HG03139 (cell line): ENCODE data around the gene PGA3.
"Not testable (repeated sequence)": the region's sequence is repeated elsewhere in the genome, so short reads cannot be mapped to it uniquely, and the experiment has no call there.

ENCODE experiments used
- ATAC-seq: cut with Tn5 transposase; IDR thresholded peaks from one replicate; pipeline ENCODE4 v1.9.1; 2021; ENCODE audit not compliant: unreplicated experiment

PGA3 gene

DNA sequence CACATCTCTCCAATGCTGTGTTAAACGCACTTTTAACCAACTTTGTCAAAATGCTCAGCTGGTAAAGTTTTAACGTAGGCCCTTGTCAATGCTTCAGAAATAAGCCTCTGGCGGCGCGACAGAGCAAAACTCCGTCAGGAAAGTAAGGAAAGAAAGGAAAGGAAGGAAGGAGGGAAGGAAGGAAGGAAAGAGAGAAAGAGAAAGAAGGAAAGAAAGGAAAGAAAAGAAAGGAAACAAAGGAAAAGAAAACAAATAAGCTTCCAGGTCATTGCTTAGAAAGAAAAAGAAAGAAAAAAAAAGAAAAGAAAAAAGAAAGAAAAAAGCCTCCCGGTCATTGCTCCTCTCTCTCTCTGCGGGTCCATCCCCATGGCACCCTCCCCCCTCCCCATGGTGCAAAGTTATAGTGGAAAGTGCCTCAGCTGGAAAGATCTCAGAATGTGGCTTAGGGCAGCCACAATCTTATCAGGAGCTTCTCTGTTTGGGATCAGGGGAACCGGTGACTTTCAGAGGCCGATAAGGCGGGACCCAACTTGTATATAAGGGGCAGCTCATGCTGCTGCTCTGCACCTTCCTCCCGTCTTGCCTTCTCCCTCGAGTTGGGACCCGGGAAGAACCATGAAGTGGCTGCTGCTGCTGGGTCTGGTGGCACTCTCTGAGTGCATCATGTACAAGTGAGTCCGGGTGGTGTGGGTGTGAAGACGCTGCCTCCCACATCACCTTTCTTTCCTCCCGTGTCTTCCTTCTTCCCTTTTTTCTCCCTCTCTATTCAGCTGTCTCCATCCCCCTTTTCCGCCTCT lies at the start of gene PGA3:
Gene PGA3 (plus strand): TSS at position 566 of the 797 bp plus-strand sequence. CDS start 50 bp downstream, at position 616.
- not testable (repeated sequence) for ATAC-seq

DNA sequence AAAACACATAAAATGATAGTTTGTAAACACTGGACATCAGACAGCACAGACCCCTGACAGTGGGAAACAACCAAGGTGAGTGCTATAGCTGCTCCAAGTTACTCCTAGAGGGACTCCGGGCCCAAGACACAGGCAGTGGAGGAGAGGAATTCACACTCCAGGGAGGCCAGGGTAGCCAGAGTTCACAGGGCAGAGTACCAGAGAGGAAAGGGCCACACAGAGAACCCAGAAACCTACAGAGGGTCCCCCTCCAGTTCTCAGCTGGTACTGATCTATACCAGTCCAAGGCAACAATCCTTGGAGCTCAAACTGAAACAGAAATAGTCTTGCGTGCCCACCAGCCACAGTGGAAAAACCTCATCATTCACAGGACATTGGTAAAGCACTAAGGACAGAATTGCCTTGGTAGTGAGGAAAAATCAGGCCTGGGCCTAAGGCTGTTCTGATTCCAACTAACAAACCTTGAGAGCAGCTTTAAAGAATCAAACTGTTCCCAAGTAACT lies 49.7 kb upstream of the PGA3 start:
- no peak for ATAC-seq

DNA sequence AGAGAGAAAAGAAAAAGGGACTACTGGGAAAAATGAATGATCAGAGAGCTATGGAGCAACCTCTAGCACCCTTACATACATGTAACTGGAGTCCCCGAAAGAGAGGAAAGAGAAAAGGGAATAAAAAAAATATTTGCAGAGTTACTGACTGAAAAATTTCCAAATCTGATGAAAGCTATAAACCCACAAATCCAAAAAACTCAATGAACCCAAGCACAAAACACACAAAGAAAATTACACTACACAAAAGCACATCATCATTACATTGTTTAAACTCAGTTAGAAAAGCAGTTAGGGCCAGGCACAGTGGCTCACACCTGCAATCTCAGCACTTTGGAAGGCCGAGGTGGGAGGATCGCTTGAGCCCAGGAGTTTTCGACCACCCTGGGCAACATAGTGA lies 48.8 kb upstream of the PGA3 start:
- no peak for ATAC-seq

DNA sequence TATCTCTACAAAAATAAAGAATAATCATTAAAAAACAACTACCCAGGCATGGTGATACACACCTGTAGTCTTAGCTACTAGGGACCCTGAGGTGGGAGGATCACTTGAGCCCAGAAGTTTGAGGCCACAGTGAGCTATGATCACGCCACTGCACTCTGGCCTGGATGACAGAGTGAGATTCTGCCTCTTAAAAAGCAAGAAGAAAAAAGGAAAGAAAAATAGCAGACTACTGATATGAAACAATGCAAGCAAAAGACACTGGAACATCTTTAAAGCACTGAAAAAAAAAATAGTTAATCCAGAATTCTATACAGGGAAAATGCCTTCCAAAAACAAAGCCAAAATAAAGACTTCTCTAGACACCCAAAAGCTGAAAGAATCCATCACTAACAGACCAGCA lies 48.0 kb upstream of the PGA3 start:
- ATAC-seq = no peak

DNA sequence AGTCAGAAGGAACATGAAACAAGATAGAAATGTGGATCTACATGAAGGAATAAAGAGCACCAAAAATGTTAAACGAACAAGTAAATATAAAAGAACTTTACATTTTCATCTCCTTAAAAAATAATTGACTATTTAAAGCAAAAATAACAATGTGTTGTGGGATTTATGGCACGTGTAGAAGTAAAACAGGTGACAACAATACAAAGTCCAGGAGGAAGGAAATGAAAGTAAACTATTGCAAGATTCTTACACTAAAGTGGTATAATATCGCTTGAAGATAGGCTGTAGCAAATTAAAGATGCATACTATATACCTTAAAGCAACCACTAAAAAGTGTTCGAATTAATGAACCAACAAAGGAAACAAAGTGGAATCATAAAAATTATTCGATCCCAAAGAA lies 47.6 kb upstream of the PGA3 start:
- no peak for ATAC-seq

DNA sequence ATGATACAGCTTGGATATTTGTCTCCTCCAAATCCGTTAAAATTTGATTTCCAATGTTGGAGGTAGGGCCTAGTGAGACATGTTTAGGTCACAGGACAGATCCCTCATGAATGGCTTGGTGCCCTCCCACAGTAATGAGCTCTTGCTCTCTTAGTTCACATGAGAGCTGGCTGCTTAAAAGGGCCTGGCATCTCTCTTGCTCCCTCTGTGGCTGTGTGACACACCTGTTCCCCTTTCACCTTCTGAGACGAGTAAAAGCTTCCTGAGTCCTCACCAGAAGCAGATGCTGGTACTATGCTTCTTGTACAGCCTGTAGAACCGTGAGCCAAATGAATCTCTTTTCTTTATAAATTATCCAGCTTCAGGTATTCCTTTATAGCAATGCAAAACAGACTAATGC lies 45.6 kb upstream of the PGA3 start:
- ATAC-seq = no peak

DNA sequence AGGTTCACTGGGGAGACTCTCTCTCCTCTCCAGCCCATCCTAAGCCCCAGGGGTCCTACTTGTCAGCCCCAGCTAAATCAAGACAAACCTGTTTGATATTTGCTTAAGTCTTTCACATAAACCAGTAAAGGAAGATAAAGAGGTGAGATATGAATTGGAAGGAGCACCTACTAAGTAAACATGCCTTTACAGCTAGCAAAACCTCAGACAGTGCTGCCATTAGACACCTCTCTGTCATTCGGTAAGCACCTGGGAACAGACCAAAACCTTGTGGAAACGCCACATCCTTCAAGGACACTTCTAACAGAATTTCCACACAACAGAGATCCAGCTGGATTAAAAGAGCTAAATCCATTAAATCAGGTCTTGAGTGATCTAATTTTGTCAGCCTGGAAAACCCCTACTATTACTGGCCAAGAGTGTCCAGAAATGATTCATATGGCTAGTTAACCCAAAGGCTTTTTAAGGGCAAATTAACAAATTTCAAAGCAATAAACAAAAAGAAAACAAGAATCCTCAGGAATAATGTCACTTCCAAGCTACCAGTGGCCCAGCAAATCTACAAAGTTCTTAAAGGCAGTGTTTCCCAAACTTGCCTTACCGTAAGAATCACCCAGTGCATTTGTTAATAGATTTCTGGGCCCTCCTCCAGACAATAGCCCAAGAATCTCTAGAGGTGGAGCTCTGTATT lies 44.5 kb upstream of the PGA3 start:
- ATAC-seq = no peak

DNA sequence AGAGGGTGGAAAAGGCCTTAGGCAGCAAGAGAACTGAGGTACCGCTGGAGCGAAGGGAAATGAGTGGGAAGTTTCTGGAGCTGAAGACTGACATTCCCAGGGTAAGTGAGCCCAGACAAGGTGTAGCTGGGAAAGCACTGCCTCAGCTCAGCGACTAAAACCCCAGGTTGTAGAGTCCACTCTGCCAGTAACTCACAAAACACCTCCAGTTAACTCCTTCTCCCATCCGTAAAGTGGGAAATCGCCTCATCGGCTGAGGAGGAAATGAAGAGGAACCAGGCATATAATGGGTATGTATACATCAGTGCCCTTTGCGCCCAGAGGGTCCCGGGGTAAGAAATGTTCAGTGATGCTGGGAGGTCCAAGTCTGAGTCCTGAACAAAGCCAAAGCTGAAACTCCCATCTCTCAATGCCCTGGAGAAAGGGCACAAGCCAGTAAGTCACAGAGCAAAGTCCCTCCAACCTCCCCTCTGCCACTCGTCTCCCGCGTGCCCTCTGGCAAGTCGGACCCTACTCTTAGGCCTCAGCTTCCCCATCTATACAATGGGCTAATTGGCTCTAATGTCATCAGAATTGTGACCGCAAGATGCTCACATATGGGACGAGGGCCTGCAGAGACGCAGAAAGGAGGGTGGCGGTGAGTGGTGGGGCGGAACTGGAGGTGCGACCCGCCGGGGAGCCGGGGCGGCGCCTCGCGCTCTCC lies 42.7 kb upstream of the PGA3 start:
- no peak for ATAC-seq

DNA sequence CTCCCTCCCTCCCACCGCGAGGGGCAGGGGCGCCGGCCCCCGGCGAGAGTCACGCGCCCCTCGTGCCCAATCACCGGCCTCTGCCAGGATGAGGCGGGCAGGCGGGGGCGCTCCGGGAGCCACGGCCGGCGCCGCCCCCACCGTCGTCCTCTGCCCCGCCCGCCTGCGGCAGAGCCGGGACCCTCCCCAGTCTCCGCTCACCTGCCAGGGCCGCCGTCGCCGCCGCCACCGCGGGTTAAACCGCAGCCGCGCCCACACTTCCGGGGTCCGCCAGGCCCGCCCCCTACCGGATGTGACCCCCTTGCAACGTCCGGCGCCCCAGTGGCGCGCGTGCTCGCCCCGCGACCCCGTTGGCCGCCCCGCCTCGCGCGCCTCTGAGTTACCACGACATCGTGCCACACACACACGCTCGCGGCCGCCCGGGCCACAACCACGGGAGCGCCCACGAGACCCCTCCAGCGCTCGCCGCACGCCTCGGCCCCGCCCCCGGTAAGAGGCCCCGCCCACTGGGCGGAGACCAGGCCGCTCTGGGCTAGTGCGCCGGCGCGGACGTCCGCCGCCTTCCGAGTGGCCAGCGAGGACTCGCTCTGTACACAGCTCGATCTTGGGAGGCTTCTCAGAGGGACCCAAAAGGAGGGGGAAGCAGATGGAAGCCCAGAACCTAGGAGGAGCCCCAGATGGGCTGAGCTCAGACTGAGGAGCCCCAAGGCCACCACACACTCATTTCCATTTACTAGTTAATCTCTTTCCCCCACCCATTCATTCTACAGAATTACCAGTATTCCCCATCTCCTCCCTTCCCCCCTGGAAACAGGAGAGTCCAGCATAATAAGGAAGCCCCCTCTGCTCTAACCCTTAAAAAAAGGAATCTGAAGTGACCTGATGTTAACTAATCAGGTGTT lies 41.9 kb upstream of the PGA3 start, which contains the start of gene VPS37C:
Gene VPS37C (minus strand): TSS at position 237 of the 902 bp plus-strand sequence. CDS start 22,597 bp downstream, outside the sequence.
- ATAC-seq = peak; percentile 73

DNA sequence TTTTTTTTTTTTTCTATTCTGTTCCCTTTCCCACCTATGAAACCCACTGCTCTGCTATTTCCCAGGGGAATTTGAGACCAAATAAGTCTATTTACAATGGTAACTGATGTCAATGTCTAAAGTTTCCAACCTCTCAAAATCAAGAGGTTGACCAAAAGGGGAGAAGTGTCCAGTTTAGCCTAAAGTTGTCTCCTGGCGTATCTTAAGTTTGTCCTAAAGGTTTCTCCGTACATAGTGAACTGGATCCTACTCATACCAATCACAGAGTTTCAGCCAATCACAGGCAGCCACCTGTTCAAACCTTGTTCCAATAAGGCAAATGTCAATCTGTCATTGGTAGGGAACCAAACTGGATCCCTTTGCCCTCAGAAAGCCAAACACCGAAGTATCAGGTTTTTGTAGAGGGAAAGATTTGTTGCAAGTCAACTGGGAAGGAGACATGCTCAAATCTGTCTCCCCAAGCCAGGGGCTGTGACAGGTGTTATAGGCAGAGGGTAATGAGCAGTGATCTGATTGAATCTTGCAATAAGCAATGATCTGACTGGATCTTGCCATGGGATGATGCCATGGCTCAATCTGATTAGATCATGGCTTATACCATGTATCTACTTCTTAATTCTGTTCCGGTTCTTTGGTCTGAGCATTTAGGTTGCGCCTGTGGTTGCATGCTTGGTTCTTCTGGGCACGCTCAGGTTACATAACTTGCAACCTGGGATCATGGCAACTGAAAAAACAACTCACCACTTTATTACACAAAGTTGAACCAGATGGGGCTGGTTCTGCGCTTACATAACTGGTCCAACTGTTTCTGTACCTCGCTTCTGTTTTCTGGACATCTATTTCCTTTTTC lies 41.0 kb upstream of the PGA3 start:
- ATAC-seq = no peak

DNA sequence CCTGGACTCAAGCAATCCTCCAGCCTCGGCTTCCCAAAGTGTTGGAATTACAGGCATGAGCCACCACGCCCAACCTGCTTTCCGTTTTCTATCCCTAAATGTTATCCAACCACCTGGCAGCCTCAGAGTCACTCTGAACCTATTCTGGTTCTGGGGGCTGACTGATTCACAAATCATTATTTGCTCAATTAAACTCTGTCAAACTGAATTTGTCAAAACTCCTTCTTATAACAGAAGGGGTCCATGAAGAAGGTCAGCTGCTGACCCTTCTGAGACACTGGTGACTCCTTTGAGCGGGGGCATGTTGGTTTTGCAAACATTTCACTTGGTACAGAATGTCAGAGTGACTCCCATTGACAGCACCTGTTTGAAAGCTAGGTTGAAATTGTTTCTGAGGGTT lies 40.3 kb upstream of the PGA3 start:
- no peak for ATAC-seq

DNA sequence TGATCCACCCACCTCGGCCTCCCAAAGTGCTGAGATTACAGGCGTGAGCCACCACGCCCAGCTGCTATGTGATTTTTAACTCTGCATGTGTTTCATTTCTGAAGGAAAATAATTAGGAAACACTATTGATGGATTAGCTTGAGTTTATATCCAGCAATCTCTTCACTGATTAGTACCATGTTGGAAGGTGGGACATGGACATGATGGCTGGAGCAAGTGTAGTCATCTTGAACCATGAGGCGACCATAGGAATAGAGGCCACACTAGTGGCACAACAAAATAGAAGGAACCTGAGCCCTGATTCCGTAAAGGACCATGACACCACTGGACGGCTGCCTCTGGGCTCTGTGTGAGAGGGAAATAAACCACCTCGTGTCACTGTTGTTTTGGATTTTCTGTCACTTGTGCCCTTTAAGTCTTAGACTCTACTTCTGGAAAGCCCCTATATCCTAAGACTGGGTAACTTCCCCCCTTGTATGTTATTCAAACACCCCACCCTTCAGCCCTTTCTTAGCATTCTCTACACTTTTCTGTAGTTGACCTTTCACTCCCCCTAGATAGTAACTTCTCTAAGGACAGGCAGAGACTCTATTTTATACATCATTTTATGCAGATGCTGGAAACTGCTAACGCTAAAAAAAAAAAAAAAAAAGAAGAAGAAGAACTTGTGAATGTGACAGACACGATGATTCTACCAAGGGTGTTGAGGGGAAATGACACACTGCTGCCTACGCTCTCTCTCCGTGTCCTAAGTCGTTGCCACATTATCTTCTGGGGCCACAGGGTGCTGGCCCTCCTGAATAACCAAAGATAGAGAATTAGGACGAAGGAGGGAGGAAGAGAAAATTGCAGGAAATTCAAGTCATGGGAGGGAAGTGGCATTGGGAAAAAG lies 39.4 kb upstream of the PGA3 start:
- no peak for ATAC-seq

DNA sequence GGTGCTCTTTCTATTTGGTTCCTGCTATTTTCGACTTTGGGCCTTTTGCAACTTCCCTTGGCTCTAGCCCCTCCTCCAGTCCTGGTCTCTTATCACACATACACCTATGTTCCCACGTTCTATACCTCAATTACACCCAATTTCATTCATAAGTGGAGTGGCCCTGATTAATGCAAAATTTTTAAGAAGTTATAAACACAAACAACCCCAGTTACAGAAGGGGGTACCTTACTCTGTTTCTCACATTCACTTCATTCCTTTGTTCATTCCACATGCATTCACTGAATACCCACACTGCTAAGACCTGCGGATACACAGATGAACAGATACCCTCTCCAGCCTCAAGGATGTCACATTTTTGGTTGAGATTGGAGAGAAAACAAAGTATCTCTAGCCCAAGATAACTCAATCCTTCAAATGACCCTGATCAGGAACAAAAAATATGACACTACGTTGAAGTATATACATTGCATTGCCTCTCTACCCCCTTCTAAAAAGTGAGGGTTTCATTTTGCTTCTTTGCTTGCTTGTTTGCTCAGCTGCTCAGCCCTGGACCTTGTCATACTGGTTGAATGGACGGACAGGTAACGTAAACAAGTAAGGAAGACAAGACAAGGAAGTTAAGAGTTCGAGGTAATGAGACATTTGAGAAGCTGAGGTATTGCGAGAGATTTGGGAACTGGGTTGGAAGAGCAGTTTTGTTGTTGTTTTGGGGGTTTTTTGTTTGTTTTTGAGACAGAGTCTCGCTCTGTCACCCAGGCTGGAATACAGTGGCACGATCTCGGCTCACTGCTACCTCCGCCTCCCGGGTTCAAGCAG lies 38.5 kb upstream of the PGA3 start:
- ATAC-seq = no peak

DNA sequence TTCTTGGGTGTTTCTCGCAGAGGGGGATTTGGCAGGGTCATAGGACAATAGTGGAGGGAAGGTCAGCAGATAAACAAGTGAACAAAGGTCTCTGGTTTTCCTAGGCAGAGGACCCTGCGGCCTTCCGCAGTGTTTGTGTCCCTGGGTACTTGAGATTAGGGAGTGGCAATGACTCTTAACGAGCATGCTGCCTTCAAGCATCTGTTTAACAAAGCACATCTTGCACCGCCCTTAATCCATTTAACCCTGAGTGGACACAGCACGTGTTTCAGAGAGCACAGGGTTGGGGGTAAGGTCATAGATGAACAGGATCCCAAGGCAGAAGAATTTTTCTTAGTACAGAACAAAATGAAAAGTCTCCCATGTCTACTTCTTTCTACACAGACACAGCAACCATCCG lies 37.5 kb upstream of the PGA3 start:
- not testable (repeated sequence) for ATAC-seq

DNA sequence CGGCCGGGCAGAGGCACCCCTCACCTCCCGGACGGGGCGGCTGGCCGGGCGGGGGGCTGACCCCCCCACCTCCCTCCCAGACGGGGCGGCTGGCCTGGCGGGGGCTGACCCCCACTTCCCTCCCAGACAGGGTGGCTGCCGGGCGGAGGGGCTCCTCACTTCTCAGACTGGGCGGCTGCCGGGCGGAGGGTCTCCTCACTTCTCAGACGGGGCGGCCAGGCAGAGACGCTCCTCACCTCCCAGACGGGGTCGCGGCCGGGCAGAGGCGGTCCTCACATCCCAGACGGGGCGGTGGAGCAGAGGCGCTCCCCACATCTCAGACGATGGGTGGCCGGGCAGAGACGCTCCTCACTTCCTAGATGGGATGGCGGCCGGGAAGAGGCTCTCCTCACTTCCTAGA lies 37.0 kb upstream of the PGA3 start:
- not testable (repeated sequence) for ATAC-seq

DNA sequence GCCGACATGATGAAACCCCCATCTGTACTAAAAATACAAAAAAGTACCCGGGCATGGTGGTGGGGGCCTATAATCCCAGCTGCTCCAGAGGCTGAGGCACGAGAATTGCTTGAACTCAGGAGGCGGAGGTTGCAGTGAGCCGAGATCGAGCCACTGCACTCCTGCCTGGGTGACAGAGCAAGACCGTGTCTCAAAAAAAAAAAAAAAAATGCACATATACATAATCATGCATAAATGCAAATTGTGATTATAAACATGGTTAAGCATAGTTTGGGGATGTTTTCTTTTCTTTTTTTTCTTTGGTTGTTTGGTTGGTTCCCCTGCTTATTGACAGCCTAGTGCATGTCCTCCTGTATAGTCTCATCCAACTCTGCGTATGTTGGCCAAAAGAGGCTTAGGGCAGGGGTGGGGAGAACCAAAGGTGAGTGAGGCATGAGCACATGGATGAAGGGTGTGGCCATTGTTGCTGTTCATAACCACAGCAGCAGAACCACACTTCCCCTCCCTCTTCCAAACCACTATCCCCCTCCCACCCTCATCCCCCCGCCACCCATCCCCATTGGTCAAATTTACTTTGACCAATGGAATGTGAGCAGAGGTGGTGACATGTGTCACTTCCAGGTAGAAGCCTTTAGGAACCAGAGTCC lies 35.1 kb upstream of the PGA3 start:
- ATAC-seq = no peak

DNA sequence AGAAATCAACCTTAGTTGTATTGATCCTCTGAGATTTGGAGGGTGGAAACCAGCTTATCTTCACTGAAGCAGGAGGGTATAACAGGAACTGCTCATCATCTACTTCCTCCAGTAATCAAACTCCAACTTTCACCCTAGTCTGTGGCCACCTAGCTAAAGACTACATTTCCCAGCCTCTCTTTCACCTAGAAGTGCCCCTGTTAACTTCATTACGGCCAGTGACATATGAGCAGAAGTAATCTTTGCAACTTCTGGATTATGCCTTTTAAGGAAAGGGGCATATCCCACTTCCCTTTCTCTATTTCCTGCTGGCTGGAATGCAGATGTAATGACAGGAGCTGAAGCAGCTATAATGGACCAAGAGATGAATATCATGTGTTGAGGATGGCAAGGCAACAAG lies 34.5 kb upstream of the PGA3 start:
- ATAC-seq = no peak
